Cardiac septum (tissue), 1 donor: Measurements from ENCODE around the gene EIF1AD. TPM values are rescaled to one million over a fixed set of nuclear protein-coding genes. Genes with fewer than 3 reads are reported as not detected.

Source experiments
- DNase-seq: peaks from one replicate; pipeline ENCODE4 v3.0.0-alpha.2; 2020; ENCODE audit warnings: low spot score
- intact Hi-C: fragments of 100-400 bp; cut with DNase I; formaldehyde crosslinking; loops from one replicate; pipeline ENCODE4 v1.14.0; 2022
- total RNA-seq: library from RNA; stranded (reverse); fragmentation: NEBNext Ultra II Directional; extraction: Animal tissue kit (Norgen Biotek cat#: 25700); gene quantifications from one replicate; pipeline ENCODE4 v1.2.1, GENCODE V29; 2021
- donor health status: DM: no; HTN: no; CAD: no.

Gene EIF1AD
- total RNA-seq, 1 donor from 2014 or later: 18.1 TPM

GRCh38 chr11:66006891-66007176, 4.9 kb upstream of the EIF1AD start:
- intact Hi-C loops: no loop called here
- no peak for DNase-seq

GRCh38 chr11:66006134-66006890, 4.4 kb upstream of the EIF1AD start:
- no peak for DNase-seq
- intact Hi-C loops: no loop called here

- DNase-seq: no peak
- intact Hi-C loops: loop anchor here (5.0 kb wide), 3 partner anchors 87 to 292 kb away; partner anchors contain the start of genes C11orf68, CFL1, DRAP1 and KAT5
Measured at GRCh38 chr11:66004186-66004585, 2.2 kb upstream of the EIF1AD start.

- no peak for DNase-seq
- intact Hi-C loops: loop anchor here (5.0 kb wide), 3 partner anchors 86 to 291 kb away; partner anchors contain the start of genes C11orf68, CFL1, DRAP1 and KAT5
Measured at GRCh38 chr11:66003291-66003690, 1.3 kb upstream of the EIF1AD start.

GRCh38 chr11:66002648-66003225, 780 bp upstream of the EIF1AD start:
- intact Hi-C loops: loop anchor here (1.0 to 5.0 kb wide), 4 partner anchors 41 to 290 kb away; partner anchors contain the start of genes C11orf68, CFL1, DRAP1 and KAT5
- peak; percentile 87 for DNase-seq

GRCh38 chr11:65997286-65997685, 4.7 kb downstream of the EIF1AD start:
- no peak for DNase-seq
- intact Hi-C loops: no loop called here

- intact Hi-C loops: no loop called here
Measured at GRCh38 chr11:65992056-65992455, 9.9 kb downstream of the EIF1AD start.

GRCh38 chr11:65988791-65989592, 13.0 kb downstream of the EIF1AD start:
- intact Hi-C loops: loop anchor here (2.0 kb wide), 2 partner anchors 34 to 104 kb away; no protein-coding TSS in a partner anchor
- DNase-seq: peak; percentile 89

More at GRCh38 chr11:65992056-65992455, 9.9 kb downstream of the EIF1AD start:
- DNase-seq: no peak

- intact Hi-C loops: no loop called here
- DNase-seq: no peak
Measured at GRCh38 chr11:65987336-65987735, 14.6 kb downstream of the EIF1AD start.

- intact Hi-C loops: no loop called here
- DNase-seq: no peak
Measured at GRCh38 chr11:65983589-65983987, 18.4 kb downstream of the EIF1AD start.

GRCh38 chr11:65982824-65983588, 19.0 kb downstream of the EIF1AD start:
- no peak for DNase-seq
- intact Hi-C loops: no loop called here

- DNase-seq: no peak
- intact Hi-C loops: no loop called here
Measured at GRCh38 chr11:65981972-65982823, 19.8 kb downstream of the EIF1AD start.

- intact Hi-C loops: no loop called here
- DNase-seq: no peak
Measured at GRCh38 chr11:65981101-65981740, 20.7 kb downstream of the EIF1AD start.

GRCh38 chr11:65979261-65979759, 22.6 kb downstream of the EIF1AD start:
- no peak for DNase-seq
- intact Hi-C loops: no loop called here

- no peak for DNase-seq
- intact Hi-C loops: no loop called here
Measured at GRCh38 chr11:65978391-65979238, 23.3 kb downstream of the EIF1AD start.

- no peak for DNase-seq
- intact Hi-C loops: no loop called here
Measured at GRCh38 chr11:65977621-65978390, 24.2 kb downstream of the EIF1AD start.
